H9 (cell line): Measurements from ENCODE around the gene TTN. TPM values are rescaled to one million over a fixed set of nuclear protein-coding genes. Genes with fewer than 3 reads are reported as not detected.

ENCODE experiments used
- DNase-seq: peaks from one replicate; pipeline ENCODE4 v3.0.0-alpha.2; 2017
- H2AFZ ChIP-seq: one replicate; pipeline ENCODE4 v1.6.1; 2013; ENCODE audit warnings: mild to moderate bottlenecking, low read length, control low read depth, moderate library complexity
- H2AK5ac ChIP-seq: 2 replicates; pipeline ENCODE4 v1.6.1; 2013; ENCODE audit warnings: low read length, control low read depth, mixed read lengths; ENCODE audit not compliant: insufficient read length
- H2BK120ac ChIP-seq: one replicate; pipeline ENCODE4 v1.6.1; 2013; ENCODE audit warnings: low read depth, mild to moderate bottlenecking, low read length, control low read depth, inconsistent platforms; ENCODE audit not compliant: poor library complexity, severe bottlenecking
- H2BK12ac ChIP-seq: 2 replicates; pipeline ENCODE4 v1.6.1; 2013; ENCODE audit warnings: low read length, control low read depth, mixed read lengths, low read depth; ENCODE audit not compliant: insufficient read length
- H2BK15ac ChIP-seq: 2 replicates; pipeline ENCODE4 v1.6.1; 2013; ENCODE audit warnings: low read depth, low read length, control low read depth
- H2BK20ac ChIP-seq: one replicate; pipeline ENCODE4 v1.6.1; 2013; ENCODE audit warnings: low read depth, mild to moderate bottlenecking, low read length, control low read depth, inconsistent platforms; ENCODE audit not compliant: poor library complexity, severe bottlenecking
- H2BK5ac ChIP-seq: 2 replicates; pipeline ENCODE4 v1.6.1; 2013; ENCODE audit warnings: low read length, control low read depth, mixed read lengths; ENCODE audit not compliant: insufficient read length
- H3K14ac ChIP-seq: 2 replicates; pipeline ENCODE4 v1.6.1; 2013; ENCODE audit warnings: low read length, control low read depth; ENCODE audit not compliant: insufficient read depth
- H3K18ac ChIP-seq: 2 replicates; pipeline ENCODE4 v1.6.1; 2013; ENCODE audit warnings: low read depth, mild to moderate bottlenecking, mixed read lengths, low read length, control low read depth; ENCODE audit not compliant: insufficient read length
- H3K23ac ChIP-seq: 2 replicates; pipeline ENCODE4 v1.6.1; 2013; ENCODE audit warnings: low read length, control low read depth, mixed read lengths, low read depth; ENCODE audit not compliant: insufficient read length
- H3K23me2 ChIP-seq: 2 replicates; pipeline ENCODE4 v1.6.1; 2013; ENCODE audit warnings: low read depth, mild to moderate bottlenecking, mixed read lengths, low read length, control low read depth; ENCODE audit not compliant: insufficient read length, poor library complexity, severe bottlenecking
- H3K27ac ChIP-seq: 2 replicates; pipeline ENCODE4 v1.5.1; 2013; ENCODE audit warnings: low read length, control low read depth, mixed read lengths, low read depth; ENCODE audit not compliant: insufficient read length
- H3K27me3 ChIP-seq: 2 replicates; pipeline ENCODE4 v1.6.1; 2013; ENCODE audit warnings: low read length, control low read depth, inconsistent platforms; ENCODE audit not compliant: insufficient read depth
- H3K4ac ChIP-seq: 2 replicates; pipeline ENCODE4 v1.6.1; 2013; ENCODE audit warnings: low read depth, mild to moderate bottlenecking, control low read depth, inconsistent platforms, low read length, moderate library complexity
- H3K4me1 ChIP-seq: 2 replicates; pipeline ENCODE4 v1.6.1; 2013; ENCODE audit warnings: low read length, control low read depth, inconsistent platforms; ENCODE audit not compliant: insufficient read depth
- H3K4me2 ChIP-seq: 2 replicates; pipeline ENCODE4 v1.6.1; 2013; ENCODE audit warnings: low read length, control low read depth, mixed read lengths; ENCODE audit not compliant: insufficient read length, insufficient read depth
- H3K56ac ChIP-seq: 2 replicates; pipeline ENCODE4 v1.6.1; 2013; ENCODE audit warnings: low read depth, mild to moderate bottlenecking, mixed read lengths, low read length, control low read depth; ENCODE audit not compliant: insufficient read length
- H3K79me1 ChIP-seq: 2 replicates; pipeline ENCODE4 v1.6.1; 2013; ENCODE audit warnings: low read depth, mild to moderate bottlenecking, moderate library complexity, low read length, control low read depth, inconsistent platforms; ENCODE audit not compliant: insufficient read depth, poor library complexity, severe bottlenecking
- H3K79me2 ChIP-seq: 2 replicates; pipeline ENCODE4 v1.6.1; 2013; ENCODE audit warnings: low read length, control low read depth, inconsistent platforms; ENCODE audit not compliant: insufficient read depth
- H3K9ac ChIP-seq: 2 replicates; pipeline ENCODE4 v1.6.1; 2013; ENCODE audit warnings: low read length, control low read depth, mixed read lengths; ENCODE audit not compliant: insufficient read length; ENCODE audit errors: extremely low read depth
- H3K9me3 ChIP-seq: one replicate; pipeline ENCODE4 v1.6.1; 2013; ENCODE audit warnings: low read depth, low read length, inconsistent platforms; ENCODE audit not compliant: control insufficient read depth
- H3T11ph ChIP-seq: one replicate; pipeline ENCODE4 v1.6.1; 2013; ENCODE audit warnings: mild to moderate bottlenecking, low read length, control low read depth, inconsistent platforms
- H4K20me1 ChIP-seq: one replicate; pipeline ENCODE4 v1.6.1; 2013; ENCODE audit not compliant: control insufficient read depth, insufficient read length, insufficient read depth
- H4K5ac ChIP-seq: 2 replicates; pipeline ENCODE4 v1.6.1; 2013; ENCODE audit warnings: low read depth, mild to moderate bottlenecking, mixed read lengths, low read length, control low read depth; ENCODE audit not compliant: insufficient read length
- H4K8ac ChIP-seq: replicated peaks from 2 replicates; pipeline ENCODE4 v1.6.1; 2013; ENCODE audit warnings: low read length, control low read depth, mixed read lengths, low read depth; ENCODE audit not compliant: insufficient read length
- H4K91ac ChIP-seq: 2 replicates; pipeline ENCODE4 v1.6.1; 2013; ENCODE audit warnings: low read depth, mild to moderate bottlenecking, moderate library complexity, mixed read lengths, low read length, control low read depth; ENCODE audit not compliant: insufficient read length
- H3K27ac Mint-ChIP-seq, 3 experiments: 2 replicates in 2 of 3; 3 replicates in 1 of 3; pipeline ENCODE4 v1.8.0; 2020 to 2021; ENCODE audit warnings: mixed read lengths in 3 of 3, mild to moderate bottlenecking in 1 of 3, moderate library complexity in 1 of 3
- H3K27me3 Mint-ChIP-seq: 2 replicates; pipeline ENCODE4 v1.8.0; 2021; ENCODE audit warnings: low read depth, mild to moderate bottlenecking, moderate library complexity, mixed read lengths
- H3K36me3 Mint-ChIP-seq, 3 experiments: 2 replicates in 2 of 3; 3 replicates in 1 of 3; pipeline ENCODE4 v1.8.0; 2020 to 2021; ENCODE audit warnings: low read depth in 3 of 3, mixed read lengths in 3 of 3; ENCODE audit not compliant: insufficient read depth in 1 of 3
- H3K4me1 Mint-ChIP-seq, 2 experiments: 2 replicates each; pipeline ENCODE4 v1.8.0; 2020; ENCODE audit warnings: mixed read lengths in 2 of 2
- H3K4me3 Mint-ChIP-seq, 2 experiments: 2 replicates in 1 of 2; 3 replicates in 1 of 2; pipeline ENCODE4 v1.8.0; 2020 to 2021; ENCODE audit warnings: mild to moderate bottlenecking in 2 of 2, mixed read lengths in 2 of 2, moderate library complexity in 1 of 2
- H3K9me3 Mint-ChIP-seq, 2 experiments: 2 replicates in 1 of 2; 3 replicates in 1 of 2; pipeline ENCODE4 v1.8.0; 2020; ENCODE audit warnings: mild to moderate bottlenecking in 2 of 2, mixed read lengths in 2 of 2, moderate library complexity in 1 of 2
- CTCF ChIP-seq: fragments of 200-600 bp; sonication (generic); conservative IDR thresholded peaks from 3 replicates; pipeline ENCODE4 v1.8.0; 2021; ENCODE audit warnings: antibody characterized with exemption, mild to moderate bottlenecking
- WGBS: extraction: QIAGEN DNeasy Blood & Tissue Kit; methylation state at CpG from one replicate; pipeline ENCODE4 v1.1.7; 2013; ENCODE audit warnings: missing lambda C conversion rate, low lambda C conversion rate, mixed read lengths; ENCODE audit not compliant: insufficient read length; ENCODE audit errors: extremely low coverage; 5-methylcytosine and 5-hydroxymethylcytosine counted together
- total RNA-seq: library from RNA; stranded (reverse); gene quantifications from 2 replicates; pipeline ENCODE4 v1.2.1, GENCODE V29; 2021

The TTN gene
- total RNA-seq, 1 experiment from 2014 or later: 0.70 TPM

- Histone ChIP-seq H2BK5ac (no peak overlapping the region), H3K18ac (no peak overlapping the region), H3K79me2 (no peaks in the 10 kb centered on the region), H3K79me1 (no peaks in the 10 kb centered on the region), H2AFZ (no peak overlapping the region), H3K14ac (no peak overlapping the region), H4K5ac (no peak overlapping the region), H2BK20ac (no peak overlapping the region), H3K4ac (no peak overlapping the region), H3K23ac (no peak overlapping the region), H4K91ac (no peak overlapping the region), H3K9ac (no peak overlapping the region), H2BK120ac (no peak overlapping the region), H3K56ac (no peak overlapping the region), H4K20me1 (no peaks in the 10 kb centered on the region), H2BK15ac (no peak overlapping the region), H3K23me2 (no peaks in the 10 kb centered on the region), H3K9me3 (no peaks in the 10 kb centered on the region), H4K8ac (no peak overlapping the region), H2BK12ac (no peak overlapping the region), H3T11ph (no peak overlapping the region), H3K27me3 (no peaks in the 10 kb centered on the region), H2AK5ac (no peak overlapping the region), H3K4me1 (no peaks in the 10 kb centered on the region), H3K27ac (no peak overlapping the region), H3K4me2 (no peak overlapping the region)
- no peaks in the 10 kb centered on the region for H3K27me3 Mint-ChIP-seq
- H3K36me3 Mint-ChIP-seq: no peaks in the 10 kb centered on the region
- no peak for DNase-seq
- no peaks in the 10 kb centered on the region for H3K9me3 Mint-ChIP-seq
- H3K4me3 Mint-ChIP-seq: no peak overlapping the region
- no peaks in the 10 kb centered on the region for H3K4me1 Mint-ChIP-seq
- no peak overlapping the region for H3K27ac Mint-ChIP-seq
- no peak for TF ChIP-seq CTCF
- no CpG with 5 or more reads among the region's 5 CpGs for WGBS
Measured at GRCh38 chr2:178704876-178705275, 102.3 kb downstream of the TTN start.
